ENCODE data around the gene NTHL1.

The NTHL1 gene

DNA sequence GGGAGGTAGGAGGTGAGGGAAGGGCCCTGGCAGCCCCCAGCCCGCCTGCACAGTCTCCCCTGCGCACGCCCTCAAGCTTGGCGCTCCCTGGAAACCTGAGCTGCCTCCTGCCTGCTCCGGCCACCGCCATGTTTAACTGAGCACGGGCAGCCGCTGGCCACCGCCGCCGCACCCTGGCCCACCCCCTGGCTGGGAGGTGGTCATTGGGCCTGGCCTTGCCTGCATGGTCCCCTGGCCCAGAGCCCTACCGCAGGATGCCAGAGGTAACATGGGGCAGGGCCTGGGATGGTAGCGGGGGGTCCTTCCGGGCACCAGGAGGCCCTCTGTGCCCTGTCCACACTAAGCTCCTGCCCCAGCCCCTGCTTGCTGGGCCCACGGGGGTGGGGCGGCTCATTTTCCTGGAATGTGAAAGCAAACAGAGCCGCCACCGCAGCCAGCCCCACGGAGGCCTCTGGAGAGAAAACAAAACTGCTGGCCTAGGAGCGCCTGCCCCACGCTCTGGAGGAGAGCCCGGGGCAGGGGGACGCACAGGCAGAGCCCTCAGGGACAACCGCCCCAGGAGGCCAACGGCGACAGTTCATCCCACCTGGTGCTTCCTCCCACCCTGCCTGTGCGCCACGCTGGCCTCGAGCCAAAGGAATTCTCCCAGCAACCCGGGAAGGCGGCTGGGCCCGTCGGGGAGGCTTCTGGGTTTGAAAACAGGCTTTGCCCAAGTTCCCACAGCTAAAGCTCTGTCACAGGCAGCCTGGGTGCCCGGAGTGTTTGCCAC lies 12.0 kb downstream of the NTHL1 start:
- TF ChIP-seq RAD21 (IDR thresholded peaks at IDR 0.05; ENCODE audit: low read depth) = no peak
- peak; percentile 81 for TF ChIP-seq EP300 (IDR thresholded peaks at IDR 0.05; ENCODE audit: borderline replicate concordance)
- TF ChIP-seq NFIC (IDR thresholded peaks at IDR 0.05) = peak; percentile 86
- peak; percentile 91 for TF ChIP-seq TCF12 (IDR thresholded peaks at IDR 0.05; ENCODE audit: low read depth)
- TF ChIP-seq, protein P1, sequence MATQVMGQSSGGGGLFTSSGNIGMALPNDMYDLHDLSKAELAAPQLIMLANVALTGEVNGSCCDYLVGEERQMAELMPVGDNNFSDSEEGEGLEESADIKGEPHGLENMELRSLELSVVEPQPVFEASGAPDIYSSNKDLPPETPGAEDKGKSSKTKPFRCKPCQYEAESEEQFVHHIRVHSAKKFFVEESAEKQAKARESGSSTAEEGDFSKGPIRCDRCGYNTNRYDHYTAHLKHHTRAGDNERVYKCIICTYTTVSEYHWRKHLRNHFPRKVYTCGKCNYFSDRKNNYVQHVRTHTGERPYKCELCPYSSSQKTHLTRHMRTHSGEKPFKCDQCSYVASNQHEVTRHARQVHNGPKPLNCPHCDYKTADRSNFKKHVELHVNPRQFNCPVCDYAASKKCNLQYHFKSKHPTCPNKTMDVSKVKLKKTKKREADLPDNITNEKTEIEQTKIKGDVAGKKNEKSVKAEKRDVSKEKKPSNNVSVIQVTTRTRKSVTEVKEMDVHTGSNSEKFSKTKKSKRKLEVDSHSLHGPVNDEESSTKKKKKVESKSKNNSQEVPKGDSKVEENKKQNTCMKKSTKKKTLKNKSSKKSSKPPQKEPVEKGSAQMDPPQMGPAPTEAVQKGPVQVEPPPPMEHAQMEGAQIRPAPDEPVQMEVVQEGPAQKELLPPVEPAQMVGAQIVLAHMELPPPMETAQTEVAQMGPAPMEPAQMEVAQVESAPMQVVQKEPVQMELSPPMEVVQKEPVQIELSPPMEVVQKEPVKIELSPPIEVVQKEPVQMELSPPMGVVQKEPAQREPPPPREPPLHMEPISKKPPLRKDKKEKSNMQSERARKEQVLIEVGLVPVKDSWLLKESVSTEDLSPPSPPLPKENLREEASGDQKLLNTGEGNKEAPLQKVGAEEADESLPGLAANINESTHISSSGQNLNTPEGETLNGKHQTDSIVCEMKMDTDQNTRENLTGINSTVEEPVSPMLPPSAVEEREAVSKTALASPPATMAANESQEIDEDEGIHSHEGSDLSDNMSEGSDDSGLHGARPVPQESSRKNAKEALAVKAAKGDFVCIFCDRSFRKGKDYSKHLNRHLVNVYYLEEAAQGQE (IDR thresholded peaks at IDR 0.05; ENCODE audit: low read depth) = no peak
- TF ChIP-seq TEAD4 (IDR thresholded peaks at IDR 0.05) = peak; percentile 93
- TF ChIP-seq FOXM1 (IDR thresholded peaks at IDR 0.05; ENCODE audit: borderline replicate concordance, low read depth) = no peak; the same call in 1 of the 2 replicates
- no peak for TF ChIP-seq CEBPB (IDR thresholded peaks at IDR 0.05)
- peak; percentile 97 for TF ChIP-seq ZBTB7A (IDR thresholded peaks at IDR 0.05; ENCODE audit: low read depth)
- TF ChIP-seq, protein P2, sequence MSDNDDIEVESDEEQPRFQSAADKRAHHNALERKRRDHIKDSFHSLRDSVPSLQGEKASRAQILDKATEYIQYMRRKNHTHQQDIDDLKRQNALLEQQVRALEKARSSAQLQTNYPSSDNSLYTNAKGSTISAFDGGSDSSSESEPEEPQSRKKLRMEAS (IDR thresholded peaks at IDR 0.05) = peak; percentile 61
- TF ChIP-seq CREB1 (IDR thresholded peaks at IDR 0.05; ENCODE audit: low read depth) = no peak
- TF ChIP-seq YY1 (IDR thresholded peaks at IDR 0.05; ENCODE audit: low read depth) = peak; percentile 89
- TF ChIP-seq, protein P3, sequence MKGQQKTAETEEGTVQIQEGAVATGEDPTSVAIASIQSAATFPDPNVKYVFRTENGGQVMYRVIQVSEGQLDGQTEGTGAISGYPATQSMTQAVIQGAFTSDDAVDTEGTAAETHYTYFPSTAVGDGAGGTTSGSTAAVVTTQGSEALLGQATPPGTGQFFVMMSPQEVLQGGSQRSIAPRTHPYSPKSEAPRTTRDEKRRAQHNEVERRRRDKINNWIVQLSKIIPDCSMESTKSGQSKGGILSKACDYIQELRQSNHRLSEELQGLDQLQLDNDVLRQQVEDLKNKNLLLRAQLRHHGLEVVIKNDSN (IDR thresholded peaks at IDR 0.05) = no peak; the same call in 1 of the 2 replicates
- no peak for TF ChIP-seq TAF1 (IDR thresholded peaks at IDR 0.05; ENCODE audit: low read depth)
- TF ChIP-seq EGR1 (IDR thresholded peaks at IDR 0.05) = no peak

DNA sequence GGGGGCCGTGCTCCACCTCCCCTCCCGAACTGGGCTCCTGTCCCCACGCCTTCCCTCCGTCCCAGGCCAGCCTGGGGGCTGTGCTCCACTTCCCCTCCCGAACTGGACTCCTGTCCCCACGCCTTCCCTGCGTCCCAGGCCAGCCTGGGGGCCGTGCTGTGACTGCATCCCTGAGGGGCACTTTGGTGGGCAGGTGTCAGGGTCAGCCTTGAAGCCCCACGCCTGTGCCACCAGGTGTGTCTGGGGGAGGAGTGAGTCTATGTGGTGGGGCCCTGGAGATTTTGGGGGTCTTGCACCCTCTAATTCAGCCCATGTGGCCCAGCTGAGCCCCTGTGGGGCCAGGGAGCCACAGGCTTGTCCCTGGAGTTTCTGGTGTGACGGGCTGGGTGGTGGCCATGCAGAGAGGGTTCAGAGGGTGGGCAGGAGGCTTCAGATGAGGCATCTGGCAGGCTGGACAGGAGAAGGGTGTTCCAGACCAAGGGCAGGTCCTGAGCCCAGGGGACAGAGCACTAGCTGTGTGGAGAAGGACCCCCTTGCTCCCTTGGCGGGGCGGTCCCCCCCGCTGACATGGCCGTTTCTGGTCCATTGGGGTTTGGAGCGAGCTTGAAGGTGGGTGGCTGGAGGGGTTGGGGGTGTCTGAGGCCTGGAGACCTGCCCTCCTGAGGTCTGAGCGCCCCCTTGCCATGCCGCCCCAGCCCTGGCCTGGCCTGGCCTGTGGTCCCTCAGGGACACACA lies 12.8 kb downstream of the NTHL1 start:
- TF ChIP-seq, protein P3 (IDR thresholded peaks at IDR 0.05) = no peak
- TF ChIP-seq TCF12 (IDR thresholded peaks at IDR 0.05; ENCODE audit: low read depth) (no peak), ZBTB7A (IDR thresholded peaks at IDR 0.05; ENCODE audit: low read depth) (no peak; the same call in 1 of the 2 replicates), CREB1 (IDR thresholded peaks at IDR 0.05; ENCODE audit: low read depth) (no peak), EGR1 (IDR thresholded peaks at IDR 0.05) (no peak), TAF1 (IDR thresholded peaks at IDR 0.05; ENCODE audit: low read depth) (no peak), EP300 (IDR thresholded peaks at IDR 0.05; ENCODE audit: borderline replicate concordance) (no peak), YY1 (IDR thresholded peaks at IDR 0.05; ENCODE audit: low read depth) (no peak), TEAD4 (IDR thresholded peaks at IDR 0.05) (no peak), RAD21 (IDR thresholded peaks at IDR 0.05; ENCODE audit: low read depth) (no peak)
- TF ChIP-seq, protein P2 (IDR thresholded peaks at IDR 0.05) = no peak
- TF ChIP-seq, protein P1 (IDR thresholded peaks at IDR 0.05; ENCODE audit: low read depth) = no peak

DNA sequence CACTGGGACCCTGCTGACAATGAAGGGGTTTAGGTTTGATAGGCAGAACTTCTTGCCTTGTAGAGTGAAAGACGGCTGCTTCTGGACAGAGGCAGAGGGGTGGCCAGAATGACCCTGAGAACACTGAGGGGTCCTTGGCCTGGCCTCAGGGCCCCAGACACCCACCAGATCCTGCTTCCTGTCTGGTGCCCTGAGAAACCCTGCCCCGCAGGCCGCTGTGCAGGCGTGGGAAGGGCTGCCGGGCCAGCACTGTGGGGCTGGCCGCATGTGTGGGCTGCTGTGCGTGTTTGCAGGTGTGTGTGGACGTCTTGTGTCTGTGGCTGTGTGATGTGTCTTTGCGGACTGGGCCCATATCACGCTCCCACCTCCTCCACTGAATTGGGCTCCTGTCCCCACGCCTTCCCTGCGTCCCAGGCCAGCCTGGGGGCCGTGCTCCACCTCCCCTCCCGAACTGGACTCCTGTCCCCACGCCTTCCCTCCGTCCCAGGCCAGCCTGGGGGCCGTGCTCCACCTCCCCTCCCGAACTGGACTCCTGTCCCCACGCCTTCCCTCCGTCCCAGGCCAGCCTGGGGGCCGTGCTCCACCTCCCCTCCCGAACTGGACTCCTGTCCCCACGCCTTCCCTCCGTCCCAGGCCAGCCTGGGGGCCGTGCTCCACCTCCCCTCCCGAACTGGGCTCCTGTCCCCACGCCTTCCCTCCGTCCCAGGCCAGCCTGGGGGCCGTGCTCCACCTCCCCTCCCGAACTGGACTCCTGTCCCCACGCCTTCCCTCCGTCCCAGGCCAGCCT lies 13.5 kb downstream of the NTHL1 start:
- 0 out of 2 replicates have a peak, but pooled peaks have one; percentile 28 for TF ChIP-seq ZBTB7A (IDR thresholded peaks at IDR 0.05; ENCODE audit: low read depth)

DNA sequence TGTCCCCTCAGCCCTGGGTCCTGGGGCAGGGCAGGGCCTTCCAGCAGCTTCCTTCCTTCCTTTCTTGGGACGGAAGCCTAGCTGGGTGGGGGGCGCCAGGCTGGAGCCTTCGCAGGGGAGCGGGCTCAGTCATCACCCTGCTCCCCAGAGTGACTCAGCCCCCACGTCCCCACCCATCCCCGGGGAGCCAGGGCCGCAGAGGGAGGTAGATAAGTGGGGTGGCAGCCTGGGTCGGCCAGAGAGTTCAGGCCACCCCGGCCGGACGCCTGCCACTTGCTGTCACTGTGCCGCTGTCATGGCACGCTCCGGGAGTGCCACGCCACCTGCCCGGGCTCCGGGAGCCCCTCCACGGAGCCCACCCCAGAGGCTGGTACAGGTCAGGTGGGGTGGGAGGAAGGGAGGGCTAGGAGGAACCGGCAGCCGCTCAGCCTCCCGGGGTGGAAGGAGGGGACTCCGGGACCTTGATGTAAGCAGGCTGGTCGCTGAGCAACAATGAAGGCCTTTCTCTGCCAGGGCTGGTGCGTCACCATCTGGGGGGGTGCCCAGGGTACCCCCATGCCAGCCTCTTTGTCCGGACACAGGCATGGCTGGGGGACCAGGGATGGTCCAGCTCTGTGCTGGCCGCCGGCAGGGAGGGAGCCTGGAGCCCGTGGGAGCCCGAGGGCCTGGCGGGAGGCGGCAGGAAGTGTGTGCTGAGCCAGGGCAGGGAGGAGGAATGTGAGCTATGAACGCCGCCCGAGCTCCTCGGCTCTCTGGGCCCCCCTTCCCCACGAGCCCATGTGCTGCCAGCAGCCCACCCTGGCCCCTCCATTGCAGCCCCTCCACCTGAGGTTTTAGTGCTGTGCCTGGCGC lies 14.4 kb downstream of the NTHL1 start:
- TF ChIP-seq TAF1 (IDR thresholded peaks at IDR 0.05; ENCODE audit: low read depth) = no peak
- no peak for TF ChIP-seq YY1 (IDR thresholded peaks at IDR 0.05; ENCODE audit: low read depth)
- TF ChIP-seq, protein P3 (IDR thresholded peaks at IDR 0.05) = no peak
- peak; percentile 60 for TF ChIP-seq TEAD4 (IDR thresholded peaks at IDR 0.05)
- TF ChIP-seq, protein P1 (IDR thresholded peaks at IDR 0.05; ENCODE audit: low read depth) = no peak
- peak; percentile 12; the same call in 1 of the 2 replicates for TF ChIP-seq NFIC (IDR thresholded peaks at IDR 0.05)
- TF ChIP-seq EP300 (IDR thresholded peaks at IDR 0.05; ENCODE audit: borderline replicate concordance) = no peak
- TF ChIP-seq RAD21 (IDR thresholded peaks at IDR 0.05; ENCODE audit: low read depth) = no peak
- peak; percentile 68 for TF ChIP-seq ZBTB7A (IDR thresholded peaks at IDR 0.05; ENCODE audit: low read depth)
- no peak for TF ChIP-seq CEBPB (IDR thresholded peaks at IDR 0.05)
- 0 out of 2 replicates have a peak, but pooled peaks have one; percentile 6 for TF ChIP-seq EGR1 (IDR thresholded peaks at IDR 0.05)
- no peak for TF ChIP-seq FOXM1 (IDR thresholded peaks at IDR 0.05; ENCODE audit: borderline replicate concordance, low read depth)

Data from Ishikawa (cell line).